ENCODE measurements around the gene CCDC102B.
"Not testable (repeated sequence)": the region's sequence is repeated elsewhere in the genome, so short reads cannot be mapped to it uniquely, and the experiment has no call there.

The CCDC102B gene

GRCh38 chr18:68797871-68798270 lies at the start of gene CCDC102B:
CCDC102B (plus strand) TSS chr18:68798080; CDS start chr18:68836764, 38,684 bp downstream.
- no peak for ATAC-seq

GRCh38 chr18:68757126-68757525 lies 40.8 kb upstream of the CCDC102B start:
- ATAC-seq = no peak
- DNase-seq = no peak

More at GRCh38 chr18:68797871-68798270, at the start of gene CCDC102B:
- DNase-seq = no peak

- DNase-seq (no peak), ATAC-seq (no peak)
Observed at GRCh38 chr18:68759308-68759707, 38.6 kb upstream of the CCDC102B start.

- no peak for DNase-seq
- no peak for ATAC-seq
Observed at GRCh38 chr18:68763083-68763482, 34.8 kb upstream of the CCDC102B start.

GRCh38 chr18:68764016-68764415 lies 33.9 kb upstream of the CCDC102B start:
- DNase-seq (no peak), ATAC-seq (no peak)

GRCh38 chr18:68766433-68766832 lies 31.4 kb upstream of the CCDC102B start:
- ATAC-seq (no peak), DNase-seq (no peak)

- ATAC-seq = no peak
Observed at GRCh38 chr18:68769461-68769860, 28.4 kb upstream of the CCDC102B start.

GRCh38 chr18:68772268-68772667 lies 25.6 kb upstream of the CCDC102B start:
- DNase-seq (no peak), ATAC-seq (no peak)

More at GRCh38 chr18:68769461-68769860, 28.4 kb upstream of the CCDC102B start:
- no peak for DNase-seq

- no peak for ATAC-seq
- no peak for DNase-seq
Observed at GRCh38 chr18:68778280-68778886, 19.5 kb upstream of the CCDC102B start.

- ATAC-seq (no peak), DNase-seq (no peak)
Observed at GRCh38 chr18:68779169-68779568, 18.7 kb upstream of the CCDC102B start.

- ATAC-seq = no peak
- DNase-seq = no peak
Observed at GRCh38 chr18:68780802-68781635, 16.9 kb upstream of the CCDC102B start.

GRCh38 chr18:68783506-68783905 lies 14.4 kb upstream of the CCDC102B start:
- DNase-seq = no peak
- ATAC-seq = no peak

GRCh38 chr18:68784071-68784470 lies 13.8 kb upstream of the CCDC102B start:
- no peak for DNase-seq
- ATAC-seq = no peak

- not testable (repeated sequence) for DNase-seq, ATAC-seq
Observed at GRCh38 chr18:68790290-68790689, 7.6 kb upstream of the CCDC102B start.

GRCh38 chr18:68791801-68792200 lies 6.1 kb upstream of the CCDC102B start:
- DNase-seq = no peak
- no peak for ATAC-seq

GRCh38 chr18:68793951-68794350 lies 3.9 kb upstream of the CCDC102B start:
- no peak for DNase-seq

GRCh38 chr18:68796936-68797690 lies 767 bp upstream of the CCDC102B start:
- no peak for ATAC-seq
- no peak for DNase-seq

More at GRCh38 chr18:68793951-68794350, 3.9 kb upstream of the CCDC102B start:
- ATAC-seq = no peak

- no peak for ATAC-seq
- no peak for DNase-seq
Observed at GRCh38 chr18:68800075-68800474, 2.2 kb downstream of the CCDC102B start.

GRCh38 chr18:68803356-68803755 lies 5.5 kb downstream of the CCDC102B start:
- no peak for ATAC-seq
- no peak for DNase-seq

GRCh38 chr18:68817584-68817983 lies 19.7 kb downstream of the CCDC102B start:
- DNase-seq = no peak
- ATAC-seq = no peak

- DNase-seq (no peak), ATAC-seq (no peak)
Observed at GRCh38 chr18:68818584-68818983, 20.7 kb downstream of the CCDC102B start.

GRCh38 chr18:68822926-68823325 lies 25.0 kb downstream of the CCDC102B start:
- DNase-seq (no peak), ATAC-seq (no peak)

- DNase-seq = no peak
- ATAC-seq = no peak
Observed at GRCh38 chr18:68826121-68826520, 28.2 kb downstream of the CCDC102B start.

Data from stimulated activated naive CD8-positive, alpha-beta T cell treated with anti-CD3 and anti-CD28 coated beads, Interleukin-15, Interleukin-2, amounts not matched to agents 100 U/mL and 50 U/mL, for 24 hours (primary cell).